Rectal smooth muscle tissue (tissue), 1 donor: ENCODE data around the gene SLC39A7.

Experiments
- H3K27ac ChIP-seq: one replicate; pipeline ENCODE4 v1.7.0; 2013; ENCODE audit warnings: low read depth, low read length, inconsistent platforms
- H3K27me3 ChIP-seq: one replicate; pipeline ENCODE4 v1.7.0; 2013; ENCODE audit warnings: low read length; ENCODE audit not compliant: control insufficient read depth, insufficient read depth
- H3K36me3 ChIP-seq: one replicate; pipeline ENCODE4 v1.7.0; 2013; ENCODE audit warnings: low read length; ENCODE audit not compliant: control insufficient read depth, insufficient read depth
- H3K4me1 ChIP-seq: one replicate; pipeline ENCODE4 v1.7.0; 2013; ENCODE audit warnings: low read length; ENCODE audit not compliant: control insufficient read depth, insufficient read depth
- H3K4me3 ChIP-seq: one replicate; pipeline ENCODE4 v1.7.0; 2013; ENCODE audit warnings: low read length
- H3K9ac ChIP-seq: one replicate; pipeline ENCODE4 v1.7.0; 2013; ENCODE audit warnings: low read length

The SLC39A7 gene

GRCh38 chr6:33165581-33166258 lies 34.9 kb upstream of the SLC39A7 start:
- Histone ChIP-seq H3K27me3 (no peaks in the 10 kb centered on the region), H3K4me1 (peaks cover 8% of the 10 kb centered on the region), H3K9ac (no peak overlapping the region), H3K4me3 (no peak overlapping the region), H3K36me3 (no peaks in the 10 kb centered on the region), H3K27ac (no peak overlapping the region)

- no peak overlapping the region for H3K27ac ChIP-seq
- H3K4me3 ChIP-seq, result no peak overlapping the region
- H3K27me3 ChIP-seq, result no peaks in the 10 kb centered on the region
- H3K9ac ChIP-seq, result no peak overlapping the region
- no peaks in the 10 kb centered on the region for H3K36me3 ChIP-seq
- peaks cover 5% of the 10 kb centered on the region for H3K4me1 ChIP-seq
These were observed 34.3 kb upstream of the SLC39A7 start for GRCh38 chr6:33166363-33166762.

- Histone ChIP-seq H3K4me3 (no peak overlapping the region), H3K27me3 (no peaks in the 10 kb centered on the region), H3K9ac (no peak overlapping the region), H3K4me1 (peaks cover 3% of the 10 kb centered on the region), H3K36me3 (no peaks in the 10 kb centered on the region), H3K27ac (no peak overlapping the region)
These were observed 33.9 kb upstream of the SLC39A7 start for GRCh38 chr6:33166811-33167210.

GRCh38 chr6:33167374-33168283 lies 33.0 kb upstream of the SLC39A7 start:
- Histone ChIP-seq H3K4me3 (no peak overlapping the region), H3K9ac (no peak overlapping the region), H3K36me3 (no peaks in the 10 kb centered on the region), H3K27me3 (no peaks in the 10 kb centered on the region), H3K27ac (no peak overlapping the region), H3K4me1 (no peaks in the 10 kb centered on the region)

GRCh38 chr6:33168284-33168601 lies 32.4 kb upstream of the SLC39A7 start:
- H3K9ac ChIP-seq, result no peak overlapping the region
- H3K36me3 ChIP-seq, result no peaks in the 10 kb centered on the region
- H3K27ac ChIP-seq, result no peak overlapping the region
- H3K4me3 ChIP-seq, result no peak overlapping the region
- no peaks in the 10 kb centered on the region for H3K4me1 ChIP-seq
- H3K27me3 ChIP-seq, result no peaks in the 10 kb centered on the region

GRCh38 chr6:33168639-33169038 lies 32.0 kb upstream of the SLC39A7 start:
- no peaks in the 10 kb centered on the region for H3K4me1 ChIP-seq
- no peak overlapping the region for H3K27ac ChIP-seq
- H3K4me3 ChIP-seq, result no peak overlapping the region
- H3K9ac ChIP-seq, result no peak overlapping the region
- no peaks in the 10 kb centered on the region for H3K27me3 ChIP-seq
- H3K36me3 ChIP-seq, result no peaks in the 10 kb centered on the region

GRCh38 chr6:33169291-33170175 lies 31.1 kb upstream of the SLC39A7 start:
- no peak overlapping the region for H3K9ac ChIP-seq
- no peaks in the 10 kb centered on the region for H3K27me3 ChIP-seq

GRCh38 chr6:33170176-33171015 lies 30.3 kb upstream of the SLC39A7 start:
- Histone ChIP-seq H3K36me3 (no peaks in the 10 kb centered on the region), H3K27ac (no peak overlapping the region), H3K9ac (no peak overlapping the region), H3K27me3 (no peaks in the 10 kb centered on the region), H3K4me1 (no peaks in the 10 kb centered on the region), H3K4me3 (no peak overlapping the region)

More at GRCh38 chr6:33169291-33170175, 31.1 kb upstream of the SLC39A7 start:
- Histone ChIP-seq H3K27ac (no peak overlapping the region), H3K36me3 (no peaks in the 10 kb centered on the region), H3K4me1 (no peaks in the 10 kb centered on the region), H3K4me3 (no peak overlapping the region)

GRCh38 chr6:33171016-33171879 lies 29.4 kb upstream of the SLC39A7 start:
- no peaks in the 10 kb centered on the region for H3K4me1 ChIP-seq

GRCh38 chr6:33171880-33172687 lies 28.6 kb upstream of the SLC39A7 start:
- no peaks in the 10 kb centered on the region for H3K36me3 ChIP-seq
- no peak overlapping the region for H3K27ac ChIP-seq
- H3K9ac ChIP-seq, result no peak overlapping the region
- no peaks in the 10 kb centered on the region for H3K27me3 ChIP-seq
- no peaks in the 10 kb centered on the region for H3K4me1 ChIP-seq
- no peak overlapping the region for H3K4me3 ChIP-seq

More at GRCh38 chr6:33171016-33171879, 29.4 kb upstream of the SLC39A7 start:
- no peak overlapping the region for H3K9ac ChIP-seq
- H3K27me3 ChIP-seq, result no peaks in the 10 kb centered on the region
- H3K27ac ChIP-seq, result no peak overlapping the region
- no peaks in the 10 kb centered on the region for H3K36me3 ChIP-seq
- H3K4me3 ChIP-seq, result no peak overlapping the region
